OCI-LY7 (cell line): ENCODE data around the gene PTPN14. TPM values are rescaled to one million over a fixed set of nuclear protein-coding genes. Genes with fewer than 3 reads are reported as not detected.
A peak's percentile ranks its signal among the peaks of the same experiment; 100 is the strongest.

ENCODE experiments used
- BruUV-seq: library from RNA; stranded (reverse); fragments of 400-500 nt; replicated peaks from 2 replicates; lab custom pipeline; 2021; lab: Mats Ljungman, UMichigan
- CTCF ChIA-PET: fragments of 300-600 bp; sonication (Branson Sonifier 250); formaldehyde crosslinking; loops from one replicate; lab custom pipeline; 2022; ENCODE audit warnings: antibody characterized with exemption; ENCODE audit not compliant: unreplicated experiment; lab: Charles Lee
- POLR2A ChIA-PET: fragments of 300-600 bp; sonication (Branson Sonifier 250); formaldehyde crosslinking; loops from one replicate; lab custom pipeline; 2022; ENCODE audit warnings: antibody characterized with exemption; lab: Charles Lee
- DNase-seq: peaks from one replicate; pipeline ENCODE4 v3.0.0-alpha.2; 2015; ENCODE audit warnings: low spot score
- H2AFZ ChIP-seq: fragments of 200-600 bp; sonication (generic), shearing (Covaris generic); 2 replicates; pipeline ENCODE4 v1.6.1; 2014; ENCODE audit warnings: mild to moderate bottlenecking, antibody characterized with exemption, low read length, moderate library complexity
- H3K27ac ChIP-seq: fragments of 200-600 bp; sonication (generic); 2 replicates; pipeline ENCODE4 v1.5.1; 2014; ENCODE audit warnings: mixed run types, low read depth, mild to moderate bottlenecking, moderate library complexity, low read length, inconsistent platforms; ENCODE audit not compliant: poor library complexity, severe bottlenecking
- H3K36me3 ChIP-seq: fragments of 200-600 bp; sonication (generic); 2 replicates; pipeline ENCODE4 v1.6.1; 2014; ENCODE audit warnings: mild to moderate bottlenecking, antibody characterized with exemption, low read length, moderate library complexity, mixed read lengths; ENCODE audit not compliant: insufficient read depth
- H3K4me1 ChIP-seq: fragments of 200-600 bp; sonication (generic); 2 replicates; pipeline ENCODE4 v1.5.1; 2014; ENCODE audit warnings: mild to moderate bottlenecking, low read length; ENCODE audit not compliant: insufficient read depth, poor library complexity, severe bottlenecking
- H3K4me2 ChIP-seq: fragments of 200-600 bp; sonication (generic); 2 replicates; pipeline ENCODE4 v1.6.1; 2014; ENCODE audit warnings: mild to moderate bottlenecking, low read length
- H3K4me3 ChIP-seq: fragments of 200-600 bp; sonication (generic); 2 replicates; pipeline ENCODE4 v1.5.1; 2014; ENCODE audit warnings: mild to moderate bottlenecking, low read depth, low read length; ENCODE audit not compliant: poor library complexity, severe bottlenecking
- H3K79me2 ChIP-seq: fragments of 200-600 bp; sonication (generic); 2 replicates; pipeline ENCODE4 v1.6.1; 2016; ENCODE audit warnings: low read depth, mild to moderate bottlenecking, low read length, moderate library complexity, mixed read lengths; ENCODE audit not compliant: insufficient read depth
- H3K9me2 ChIP-seq: fragments of 200-600 bp; sonication (generic); 2 replicates; pipeline ENCODE4 v1.6.1; 2016; ENCODE audit warnings: mild to moderate bottlenecking, low read length, mixed read lengths; ENCODE audit not compliant: insufficient read depth
- H3K9me3 ChIP-seq: fragments of 200-600 bp; sonication (generic); 2 replicates; pipeline ENCODE4 v1.6.1; 2014; ENCODE audit warnings: mild to moderate bottlenecking, mixed run types, low read length, mixed read lengths
- H4K20me1 ChIP-seq: fragments of 200-600 bp; sonication (generic); 2 replicates; pipeline ENCODE4 v1.6.1; 2014; ENCODE audit warnings: mild to moderate bottlenecking, antibody characterized with exemption, low read length, moderate library complexity, mixed read lengths; ENCODE audit not compliant: insufficient read depth
- EZH2phosphoT487 ChIP-seq: fragments of 200-600 bp; sonication (generic); IDR thresholded peaks from 2 replicates; pipeline ENCODE4 v1.6.1; 2018; ENCODE audit warnings: low read depth, borderline replicate concordance, mild to moderate bottlenecking, mixed run types, antibody characterized with exemption, low read length, moderate library complexity, mixed read lengths
- intact Hi-C: fragments of 100-400 bp; cut with micrococcal nuclease; formaldehyde crosslinking; loops from one replicate; pipeline ENCODE4 v1.10.0; 2022; ENCODE audit not compliant: unreplicated experiment
- total RNA-seq, 2 experiments: library from RNA; depleted of rRNA in 1 of 2; stranded (reverse); fragments of >200 nt in 1 of 2; shearing (Covaris generic) in 1 of 2; gene quantifications; 2 replicates each; pipeline ENCODE4 v1.2.3, GENCODE V29; 2014 to 2022
- TF ChIP-seq, protein P1 (sequence below): fragments of 200-600 bp; sonication (generic); conservative IDR thresholded peaks from 2 replicates; pipeline ENCODE4 v1.5.1; 2014; ENCODE audit warnings: mild to moderate bottlenecking, antibody characterized with exemption, low read length, moderate library complexity, mixed read lengths

PTPN14 gene
- total RNA-seq, 2 experiments from 2014 or later: not detected

- no peaks in the 10 kb centered on the region for H3K9me2 ChIP-seq
- no TSS peak for BruUV-seq
- H3K4me3 ChIP-seq: no peak overlapping the region
- H3K4me2 ChIP-seq: peak overlapping the region; percentile 7; the same call in 1 of the 2 replicates
- POLR2A ChIA-PET: interaction anchor here (0.6 to 1.1 kb wide), 3 partner anchors 11 to 85 kb away, joined by 3 to 4 read pairs (median 3); no protein-coding TSS in a partner anchor
- H3K79me2 ChIP-seq: no peaks in the 10 kb centered on the region
- DNase-seq: no peak
- CTCF ChIA-PET: no interaction called here
- TF ChIP-seq, protein P1, sequence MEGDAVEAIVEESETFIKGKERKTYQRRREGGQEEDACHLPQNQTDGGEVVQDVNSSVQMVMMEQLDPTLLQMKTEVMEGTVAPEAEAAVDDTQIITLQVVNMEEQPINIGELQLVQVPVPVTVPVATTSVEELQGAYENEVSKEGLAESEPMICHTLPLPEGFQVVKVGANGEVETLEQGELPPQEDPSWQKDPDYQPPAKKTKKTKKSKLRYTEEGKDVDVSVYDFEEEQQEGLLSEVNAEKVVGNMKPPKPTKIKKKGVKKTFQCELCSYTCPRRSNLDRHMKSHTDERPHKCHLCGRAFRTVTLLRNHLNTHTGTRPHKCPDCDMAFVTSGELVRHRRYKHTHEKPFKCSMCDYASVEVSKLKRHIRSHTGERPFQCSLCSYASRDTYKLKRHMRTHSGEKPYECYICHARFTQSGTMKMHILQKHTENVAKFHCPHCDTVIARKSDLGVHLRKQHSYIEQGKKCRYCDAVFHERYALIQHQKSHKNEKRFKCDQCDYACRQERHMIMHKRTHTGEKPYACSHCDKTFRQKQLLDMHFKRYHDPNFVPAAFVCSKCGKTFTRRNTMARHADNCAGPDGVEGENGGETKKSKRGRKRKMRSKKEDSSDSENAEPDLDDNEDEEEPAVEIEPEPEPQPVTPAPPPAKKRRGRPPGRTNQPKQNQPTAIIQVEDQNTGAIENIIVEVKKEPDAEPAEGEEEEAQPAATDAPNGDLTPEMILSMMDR: no peak
- TF ChIP-seq EZH2phosphoT487: no peak
- no peak overlapping the region for H3K27ac ChIP-seq
- no peaks in the 10 kb centered on the region for H3K36me3 ChIP-seq
- no peaks in the 10 kb centered on the region for H3K9me3 ChIP-seq
- intact Hi-C loops: no loop called here
- H4K20me1 ChIP-seq: no peaks in the 10 kb centered on the region
- H3K4me1 ChIP-seq: no peaks in the 10 kb centered on the region
- no peak overlapping the region for H2AFZ ChIP-seq
Observed at GRCh38 chr1:214438530-214438929, 112.9 kb downstream of the PTPN14 start.

DNA sequence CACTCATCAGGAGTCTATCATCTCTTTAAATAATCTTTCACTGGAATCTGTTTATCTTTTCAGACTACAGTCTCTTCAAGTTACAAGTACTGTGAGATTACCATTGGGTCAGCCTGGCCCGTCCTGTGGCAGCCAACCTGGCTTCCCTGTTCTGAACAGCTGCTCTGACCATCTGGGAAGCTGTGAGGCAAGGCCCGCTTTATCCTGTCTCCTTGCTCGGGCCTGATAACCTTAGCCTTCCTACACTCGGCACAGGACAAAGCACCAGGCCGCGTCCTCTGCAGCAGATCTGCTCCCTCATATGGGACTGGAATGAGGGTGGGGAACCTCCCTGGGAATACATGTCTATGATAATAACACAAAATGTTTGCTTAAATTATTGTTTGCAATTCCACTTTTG lies 113.3 kb downstream of the PTPN14 start:
- CTCF ChIA-PET: no interaction called here
- Histone ChIP-seq H3K36me3 (no peaks in the 10 kb centered on the region), H3K27ac (no peak overlapping the region), H3K79me2 (no peaks in the 10 kb centered on the region), H3K4me3 (no peak overlapping the region), H3K9me3 (no peaks in the 10 kb centered on the region), H4K20me1 (no peaks in the 10 kb centered on the region), H3K4me1 (no peaks in the 10 kb centered on the region), H3K9me2 (no peaks in the 10 kb centered on the region), H2AFZ (no peak overlapping the region), H3K4me2 (no peak overlapping the region)
- DNase-seq: no peak
- no peak for TF ChIP-seq EZH2phosphoT487
- TF ChIP-seq, protein P1: no peak
- intact Hi-C loops: no loop called here
- no TSS peak for BruUV-seq
- POLR2A ChIA-PET: no interaction called here

- Histone ChIP-seq H3K36me3 (no peaks in the 10 kb centered on the region), H3K9me2 (no peaks in the 10 kb centered on the region), H4K20me1 (no peaks in the 10 kb centered on the region), H3K79me2 (no peaks in the 10 kb centered on the region), H3K4me2 (no peak overlapping the region), H3K4me3 (no peak overlapping the region), H3K4me1 (no peaks in the 10 kb centered on the region), H3K9me3 (no peaks in the 10 kb centered on the region), H2AFZ (no peak overlapping the region), H3K27ac (no peak overlapping the region)
- POLR2A ChIA-PET: no interaction called here
- intact Hi-C loops: no loop called here
- no TSS peak for BruUV-seq
- TF ChIP-seq, protein P1: no peak
- no peak for TF ChIP-seq EZH2phosphoT487
- CTCF ChIA-PET: no interaction called here
- DNase-seq: no peak
Observed at GRCh38 chr1:214435867-214436266, 115.5 kb downstream of the PTPN14 start.
